GM19397 (cell line): ENCODE measurements around the gene PCBP3.

Source experiments
- ATAC-seq: cut with Tn5 transposase; IDR thresholded peaks from one replicate; pipeline ENCODE4 v1.9.1; 2021; ENCODE audit warnings: mild to moderate bottlenecking, moderate library complexity; ENCODE audit not compliant: unreplicated experiment

Gene PCBP3

GRCh38 chr21:45778686-45779085 lies 135.2 kb downstream of the PCBP3 start:
- no peak for ATAC-seq

DNA sequence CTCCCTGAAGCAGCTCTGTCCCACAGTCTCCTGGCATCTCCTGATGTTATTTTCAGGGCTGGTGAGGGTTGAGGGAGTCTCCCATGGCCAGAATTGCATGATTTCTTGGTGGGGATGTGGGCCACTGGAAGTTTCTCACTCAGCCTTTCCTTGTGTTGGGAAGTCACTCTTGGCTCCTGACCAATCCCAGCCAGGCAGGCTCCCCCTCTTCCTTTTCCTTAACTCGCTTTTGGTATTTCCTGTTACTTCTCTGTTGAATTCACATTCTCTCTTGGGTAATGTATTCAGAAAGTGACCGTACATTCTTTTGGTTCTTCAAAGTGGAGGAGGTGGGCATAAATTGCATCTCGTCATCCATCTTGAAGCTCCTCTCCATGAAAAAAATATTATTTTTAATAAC lies 135.7 kb downstream of the PCBP3 start:
- no peak for ATAC-seq

DNA sequence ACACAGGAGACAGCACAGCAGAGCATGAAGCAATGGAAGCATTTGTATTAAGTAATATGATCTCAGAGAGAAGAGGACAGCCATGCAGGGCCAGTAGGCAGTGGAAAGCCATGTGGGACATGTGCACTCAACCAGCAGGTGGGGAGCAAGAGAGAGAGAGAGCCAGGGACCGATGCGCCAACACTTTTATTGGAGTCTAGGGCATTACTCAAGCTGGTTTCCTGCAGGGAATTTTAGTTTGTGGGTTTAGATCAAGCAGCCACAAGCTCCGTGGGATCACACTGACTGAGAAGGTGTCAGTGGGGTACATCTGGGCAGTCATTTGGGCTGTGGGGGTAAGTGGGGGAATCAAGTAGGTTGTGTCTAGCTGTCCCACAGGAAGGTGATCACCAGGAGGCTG lies 137.1 kb downstream of the PCBP3 start:
- ATAC-seq = no peak

- no peak for ATAC-seq
These were observed 138.2 kb downstream of the PCBP3 start for GRCh38 chr21:45781741-45782140.

DNA sequence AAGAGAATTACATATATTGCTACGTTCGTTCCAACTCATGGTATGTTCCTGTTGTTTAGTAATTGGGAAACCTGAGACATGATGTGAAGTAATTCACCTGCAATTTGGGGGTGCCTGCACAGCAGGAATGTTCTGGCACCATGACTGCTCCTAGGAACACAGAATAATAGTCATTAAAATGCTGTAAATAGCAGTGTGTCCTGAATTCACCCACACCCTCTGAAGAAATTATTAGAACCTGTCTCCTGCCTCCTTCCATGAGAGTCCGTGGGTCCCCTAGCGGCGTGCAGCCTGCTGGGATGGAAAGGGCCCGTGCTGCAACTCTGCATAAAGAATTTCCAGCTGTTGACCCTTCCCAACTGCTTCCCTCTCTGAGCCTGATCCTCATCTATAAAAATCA lies 143.1 kb downstream of the PCBP3 start:
- ATAC-seq = no peak

GRCh38 chr21:45787371-45787770 lies 143.8 kb downstream of the PCBP3 start:
- ATAC-seq = no peak

- no peak for ATAC-seq
These were observed 144.7 kb downstream of the PCBP3 start for GRCh38 chr21:45788198-45788597.

GRCh38 chr21:45788637-45789506 lies 145.3 kb downstream of the PCBP3 start:
- no peak for ATAC-seq

DNA sequence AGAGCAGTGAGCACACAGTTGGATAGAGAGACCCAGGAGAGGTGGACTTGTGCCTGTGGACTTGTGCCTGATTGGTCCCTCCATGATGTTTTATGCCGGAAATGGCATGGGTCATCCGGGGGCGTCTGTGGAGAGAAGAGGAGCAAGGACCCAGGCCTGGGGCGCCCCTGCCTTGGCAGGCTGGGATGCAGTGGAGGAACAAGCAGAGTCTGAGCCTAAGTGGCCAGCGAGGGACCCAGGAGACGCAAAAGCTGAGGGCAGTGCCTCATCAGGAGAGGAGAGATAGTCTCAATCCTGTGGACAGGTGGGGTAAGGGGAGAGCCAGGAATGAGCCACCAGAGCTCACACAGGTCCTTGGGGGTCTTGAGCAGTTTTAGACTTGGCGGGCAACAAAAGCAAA lies 146.9 kb downstream of the PCBP3 start:
- no peak for ATAC-seq

DNA sequence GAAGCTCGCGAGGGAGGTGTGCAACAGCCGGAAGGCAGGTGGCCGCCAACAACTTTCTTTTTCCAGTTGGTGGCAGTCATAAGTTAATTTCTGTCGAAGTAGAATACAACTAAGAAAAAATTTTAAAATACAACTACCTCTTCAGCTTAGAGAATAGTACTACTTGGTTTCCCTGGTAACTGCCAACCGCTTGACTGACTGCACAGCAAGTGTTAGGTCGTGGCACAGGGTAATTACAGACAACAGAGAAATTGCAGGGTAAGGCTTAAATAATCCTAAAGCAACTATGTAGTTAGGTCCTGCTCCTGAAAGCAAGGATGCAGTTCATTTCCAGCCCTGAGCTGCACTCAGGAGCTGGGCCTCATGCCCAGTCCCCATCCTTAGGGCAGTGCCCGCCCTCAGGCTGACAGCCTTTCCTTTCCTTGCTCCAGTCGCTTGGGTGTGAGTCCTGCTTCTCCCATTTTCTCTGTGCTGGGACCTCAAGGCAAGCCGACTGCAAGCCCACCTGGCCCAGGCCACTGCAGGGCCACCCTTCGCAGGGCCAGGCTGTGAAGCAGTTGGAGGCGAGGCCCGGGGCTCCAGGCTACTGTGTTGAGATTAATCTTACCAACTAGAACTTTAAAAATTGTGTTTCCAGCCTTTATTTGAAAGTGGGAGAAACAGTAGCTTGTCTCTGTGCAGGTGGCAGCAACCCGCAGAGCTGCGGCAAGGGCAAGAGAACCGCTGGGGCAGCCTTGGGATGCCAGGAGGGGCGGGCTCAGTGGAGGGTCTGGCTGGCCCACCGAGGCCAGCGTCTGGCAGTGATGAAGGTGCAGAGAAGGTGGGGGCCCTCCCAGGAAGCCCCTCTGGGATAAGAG lies 148.3 kb downstream of the PCBP3 start:
- ATAC-seq = no peak

DNA sequence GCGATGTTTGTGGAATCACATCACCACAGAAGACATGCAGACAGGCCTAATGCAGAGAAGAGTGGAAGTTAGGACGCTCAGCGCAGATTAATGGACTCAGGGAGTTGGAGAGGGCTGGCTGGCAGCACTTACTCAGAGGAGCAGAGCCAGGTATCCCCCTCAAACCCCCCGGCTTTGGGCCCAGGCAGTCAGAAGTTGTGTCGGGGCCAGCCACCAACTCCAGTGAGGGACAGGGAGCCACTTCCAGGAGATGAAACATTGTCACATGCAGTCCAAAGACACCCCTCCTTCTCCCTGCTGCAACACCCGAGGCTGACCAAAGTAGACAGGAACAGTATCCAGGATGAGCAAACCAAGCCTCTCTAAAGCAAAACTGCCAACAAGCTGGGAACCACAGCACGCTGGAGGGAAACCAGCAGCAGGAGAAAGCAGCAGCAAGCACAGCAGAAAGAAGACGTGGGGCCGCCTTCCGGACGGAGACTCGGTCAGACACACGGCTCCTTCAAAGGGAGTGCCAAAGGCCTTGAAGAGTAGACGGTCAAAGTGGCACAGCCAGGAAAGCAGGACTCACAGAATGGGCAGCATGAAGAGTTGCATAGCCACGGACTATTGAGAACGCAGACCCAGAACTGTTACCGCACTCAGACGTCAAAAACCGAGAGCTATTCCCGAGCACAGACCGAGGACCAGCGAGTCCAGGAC lies 149.3 kb downstream of the PCBP3 start:
- ATAC-seq = no peak

- no peak for ATAC-seq
These were observed 150.5 kb downstream of the PCBP3 start for GRCh38 chr21:45794027-45794426.

DNA sequence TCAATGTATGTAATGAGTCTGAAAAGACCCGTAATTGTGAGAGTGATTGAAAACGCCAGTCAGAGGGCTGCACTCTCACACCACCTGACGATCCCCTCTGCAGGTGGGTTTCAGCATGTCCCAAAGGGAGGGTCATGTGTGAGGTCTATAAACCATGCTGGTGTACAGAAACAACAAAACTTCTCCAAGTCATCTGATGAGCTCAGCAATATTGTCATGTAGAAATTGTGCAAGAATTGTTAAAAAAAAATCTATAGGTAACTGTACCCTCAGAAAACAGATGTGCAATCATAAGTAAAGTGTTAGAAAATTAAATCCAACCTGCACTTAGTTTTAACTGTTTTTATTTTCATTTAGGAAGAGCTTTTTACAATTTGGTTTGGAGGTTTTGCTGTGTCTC lies 152.5 kb downstream of the PCBP3 start:
- no peak for ATAC-seq

GRCh38 chr21:45797338-45797737 lies 153.8 kb downstream of the PCBP3 start:
- no peak for ATAC-seq

DNA sequence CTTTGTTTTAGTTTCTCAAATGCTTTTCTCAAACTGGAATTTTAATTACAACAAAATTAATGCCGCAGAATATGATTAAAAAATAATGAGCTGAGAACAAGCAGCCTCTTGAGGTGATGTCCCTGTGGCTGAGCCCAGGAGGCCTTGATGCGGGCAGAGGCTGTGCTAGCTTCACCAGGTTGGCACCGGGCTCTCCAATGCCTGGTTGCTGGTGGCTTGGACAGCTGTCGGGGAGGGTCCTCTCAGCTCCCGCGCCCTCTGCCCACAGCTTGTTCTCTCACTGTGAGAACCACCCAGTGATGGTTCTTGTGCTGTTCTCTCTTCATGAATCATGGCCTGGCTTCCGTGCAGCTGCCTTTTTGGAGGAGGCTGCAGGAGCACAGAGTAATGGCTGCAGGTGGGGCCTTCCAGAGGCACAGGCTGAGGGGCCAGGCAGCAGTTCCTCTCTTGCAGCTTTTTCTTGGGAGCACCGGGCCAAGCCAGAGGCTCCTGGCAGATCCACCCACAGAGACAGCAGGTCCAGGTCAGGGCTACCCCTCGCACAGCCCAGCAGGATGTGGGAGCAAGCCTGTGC lies 156.3 kb downstream of the PCBP3 start:
- ATAC-seq = no peak

DNA sequence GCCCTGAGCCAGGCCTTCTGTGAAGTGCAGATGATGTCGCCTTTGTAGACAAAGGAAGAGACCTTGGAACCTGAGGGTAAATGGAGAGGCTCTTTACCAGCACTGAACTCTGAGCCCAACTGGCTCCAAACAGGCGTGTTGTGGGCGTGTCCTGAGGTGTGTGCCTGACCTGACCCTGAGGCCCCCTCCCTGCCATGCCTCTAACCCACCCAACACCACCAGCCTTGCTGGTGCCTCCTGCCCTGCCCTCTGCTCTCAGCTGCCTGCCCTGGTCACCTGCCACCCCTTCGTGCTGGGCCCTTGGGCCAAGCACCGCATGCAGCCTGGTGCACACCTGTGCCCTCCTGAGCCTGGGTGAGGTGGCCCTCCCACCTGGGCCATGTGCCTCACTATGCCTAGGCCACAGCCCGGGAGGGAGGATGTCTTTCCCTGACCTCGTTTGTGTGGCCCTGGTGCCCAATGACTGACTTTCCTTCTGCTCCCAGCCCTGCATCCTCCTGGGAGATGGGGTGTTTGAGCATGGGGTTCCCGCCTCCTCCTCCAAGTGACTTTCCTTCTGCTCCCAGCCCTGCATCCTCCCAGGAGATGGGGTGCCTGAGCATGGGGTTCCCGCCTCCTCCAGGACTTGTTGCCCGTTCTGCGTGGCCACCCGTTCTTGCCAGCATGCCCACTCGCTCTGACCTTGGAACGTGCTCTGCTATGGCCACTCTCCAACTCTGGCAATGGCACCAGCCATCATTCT lies 157.0 kb downstream of the PCBP3 start:
- no peak for ATAC-seq

DNA sequence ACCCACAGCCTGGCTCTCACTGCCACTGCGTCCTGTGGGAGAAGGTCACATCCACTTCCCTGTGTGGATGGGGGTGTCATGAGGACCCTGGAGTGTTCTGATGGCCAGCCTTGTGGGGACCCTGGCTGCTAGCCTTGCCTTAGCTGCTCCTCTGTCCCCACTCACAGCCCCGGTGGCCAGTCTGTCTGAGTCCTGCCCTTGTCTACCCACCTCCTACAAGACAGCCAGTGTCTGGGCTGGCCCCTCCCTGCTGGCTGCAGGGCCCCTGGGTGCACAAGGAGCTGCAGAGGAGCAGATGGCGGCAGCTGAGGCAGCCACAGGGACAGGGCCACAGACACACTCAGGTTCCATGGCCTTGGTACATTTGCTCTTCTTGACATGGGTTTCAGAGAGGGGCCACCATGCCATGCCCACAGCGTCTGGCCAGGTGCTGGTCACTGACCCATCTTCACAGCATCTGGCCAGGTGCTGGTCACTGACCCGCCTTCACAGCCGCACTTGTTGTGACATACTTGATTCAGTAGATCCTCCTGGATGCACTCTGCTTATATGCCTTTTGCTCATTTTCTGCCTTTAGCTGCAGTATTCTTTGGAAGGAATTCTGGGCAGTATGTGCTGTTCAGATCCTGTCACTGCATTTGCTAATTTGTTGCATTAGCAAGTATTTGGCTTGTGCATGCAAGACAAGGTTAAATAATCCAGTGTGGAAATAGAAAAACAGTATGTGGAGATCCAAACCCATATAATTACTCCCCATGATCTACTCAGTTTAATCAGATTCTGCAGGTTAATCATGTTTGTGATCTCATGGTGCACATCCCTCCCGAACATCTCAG lies 157.8 kb downstream of the PCBP3 start:
- no peak for ATAC-seq

DNA sequence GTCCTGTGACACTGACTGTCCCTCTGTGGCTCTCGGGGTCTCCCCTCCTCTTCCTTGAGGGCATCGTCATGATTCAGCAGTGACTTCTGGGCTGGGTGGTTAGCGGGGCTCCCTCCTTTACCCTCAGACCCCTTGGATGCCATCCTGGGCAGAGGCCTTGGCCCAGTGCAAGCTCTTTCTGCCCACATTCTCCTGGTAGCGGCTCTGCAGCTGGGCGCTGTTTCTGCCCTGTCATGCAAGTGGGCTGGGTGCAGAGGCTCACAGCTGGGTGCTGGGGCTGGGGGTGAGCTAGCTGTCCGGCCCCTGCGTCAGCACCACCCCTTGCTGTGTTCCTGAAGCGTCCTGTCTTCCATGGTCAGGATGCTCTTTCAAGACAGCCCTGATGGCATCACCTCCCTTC lies 158.5 kb downstream of the PCBP3 start:
- ATAC-seq = no peak

GRCh38 chr21:45802425-45802824 lies 158.9 kb downstream of the PCBP3 start:
- ATAC-seq = no peak
